ENCODE results near the gene FARS2.

Gene FARS2

GRCh38 chr6:5388326-5388725 lies 127.0 kb downstream of the FARS2 start:
- H3K27ac ChIP-seq: no peak overlapping the region
- TF ChIP-seq ZFX (IDR thresholded peaks at IDR 0.05) (no peak), CTCF (conservative IDR thresholded peaks at IDR 0.05) (peak; percentile 23)

- TF ChIP-seq CTCF (conservative IDR thresholded peaks at IDR 0.05): no peak
- no peak for TF ChIP-seq ZFX (IDR thresholded peaks at IDR 0.05)
- H3K27ac ChIP-seq: no peak overlapping the region
Measured at GRCh38 chr6:5389086-5389745, 127.9 kb downstream of the FARS2 start.

- H3K27ac ChIP-seq: no peak overlapping the region
- no peak for TF ChIP-seq CTCF (conservative IDR thresholded peaks at IDR 0.05)
- TF ChIP-seq ZFX (IDR thresholded peaks at IDR 0.05): no peak
Measured at GRCh38 chr6:5390177-5390576, 128.9 kb downstream of the FARS2 start.

- no peak overlapping the region for H3K27ac ChIP-seq
- no peak for TF ChIP-seq CTCF (conservative IDR thresholded peaks at IDR 0.05)
- TF ChIP-seq ZFX (IDR thresholded peaks at IDR 0.05): no peak
Measured at GRCh38 chr6:5394280-5394679, 133.0 kb downstream of the FARS2 start.

GRCh38 chr6:5395719-5396118 lies 134.4 kb downstream of the FARS2 start:
- TF ChIP-seq CTCF (conservative IDR thresholded peaks at IDR 0.05) (0 out of 2 replicates have a peak, but pooled peaks have one; percentile 8), ZFX (IDR thresholded peaks at IDR 0.05) (no peak)
- H3K27ac ChIP-seq: no peak overlapping the region

- peak; percentile 69 for TF ChIP-seq CTCF (conservative IDR thresholded peaks at IDR 0.05)
- TF ChIP-seq ZFX (IDR thresholded peaks at IDR 0.05): no peak
Measured at GRCh38 chr6:5398530-5398929, 137.2 kb downstream of the FARS2 start.

GRCh38 chr6:5399391-5399790 lies 138.1 kb downstream of the FARS2 start:
- H3K27ac ChIP-seq: no peak overlapping the region
- TF ChIP-seq ZFX (IDR thresholded peaks at IDR 0.05) (no peak), CTCF (conservative IDR thresholded peaks at IDR 0.05) (no peak)

More at GRCh38 chr6:5398530-5398929, 137.2 kb downstream of the FARS2 start:
- H3K27ac ChIP-seq: no peak overlapping the region
